Hematopoietic multipotent progenitor cell treated with erythropoietin and hydrocortisone succinate and interleukin-3 and kit ligand, for 8 days (in vitro differentiated cells): ENCODE measurements around the gene TMLHE.
"Not testable (repeated sequence)": the region's sequence is repeated elsewhere in the genome, so short reads cannot be mapped to it uniquely, and the experiment has no call there.

Source experiments
- DNase-seq: peaks from one replicate; pipeline ENCODE4 v3.0.0-alpha.2; 2015

The TMLHE gene

DNA sequence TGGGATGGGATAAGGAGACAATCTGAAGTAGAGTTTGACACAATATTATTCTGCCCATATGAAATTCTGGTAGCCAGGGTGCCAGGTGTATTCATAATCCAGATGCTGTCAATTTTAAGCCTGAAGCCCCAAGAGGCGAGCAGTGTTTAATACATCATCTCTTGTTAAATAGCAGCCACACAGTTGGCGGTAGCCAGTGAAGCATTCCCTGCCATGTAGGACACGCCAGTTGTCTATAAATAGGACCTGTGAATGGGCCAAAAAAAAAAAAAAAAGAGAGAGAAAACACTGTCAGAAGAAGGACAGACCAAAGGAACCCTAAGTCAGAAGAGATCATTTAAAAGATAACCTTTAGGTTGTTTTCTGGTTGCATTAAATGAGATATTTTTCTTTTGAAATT lies 121.3 kb downstream of the TMLHE start:
- DNase-seq: not testable (repeated sequence)

DNA sequence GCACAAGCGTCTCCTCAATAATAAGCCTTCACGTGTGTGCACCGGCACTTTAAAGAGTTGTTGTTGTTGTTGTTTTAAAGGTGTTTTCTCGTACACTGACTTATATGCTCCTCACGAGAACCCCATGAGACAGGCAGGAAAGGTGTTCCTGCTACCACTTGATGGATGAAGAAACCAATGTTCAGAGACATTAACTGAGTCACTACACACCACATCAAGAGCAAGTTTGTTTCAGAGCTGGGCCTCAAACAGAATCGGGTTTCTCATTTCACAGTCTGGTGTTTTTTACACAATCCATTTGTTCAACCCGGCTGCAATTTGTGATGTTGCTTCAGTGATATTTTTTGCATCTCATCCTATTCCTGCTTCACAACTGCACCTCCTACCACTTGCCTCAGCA lies 135.6 kb downstream of the TMLHE start:
- DNase-seq: not testable (repeated sequence)

DNA sequence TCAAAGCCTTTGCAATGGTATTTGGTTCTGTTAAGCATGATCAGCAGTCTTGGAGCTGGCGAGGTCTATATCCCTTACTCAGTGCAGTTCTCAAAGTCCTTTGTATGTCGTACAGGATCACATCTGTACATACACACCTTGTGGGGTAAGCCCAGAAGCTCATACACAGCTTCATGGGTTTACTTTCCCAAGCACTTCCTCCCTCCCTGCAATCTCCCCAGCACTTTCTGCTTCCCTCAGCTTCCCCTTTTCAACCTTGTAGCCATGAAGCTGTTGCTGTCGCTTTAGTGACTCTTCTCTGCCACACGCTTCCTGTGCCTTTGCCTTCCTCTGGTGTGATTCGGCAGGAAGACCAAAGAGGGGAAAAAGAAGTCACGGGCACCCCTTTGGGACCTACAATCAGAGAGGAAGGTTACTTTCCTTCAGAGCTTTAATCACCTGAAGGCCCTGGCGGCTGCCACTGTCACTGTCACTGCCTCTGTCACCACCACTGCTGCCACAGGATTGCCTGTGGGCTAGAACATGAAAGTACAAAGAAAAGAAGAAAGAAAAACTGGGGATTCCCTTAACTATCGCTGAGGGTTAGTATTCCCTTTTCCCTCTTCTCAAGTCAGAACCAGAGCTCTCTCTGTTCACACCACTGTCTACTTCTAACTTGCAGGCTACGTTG lies 146.3 kb downstream of the TMLHE start:
- not testable (repeated sequence) for DNase-seq

DNA sequence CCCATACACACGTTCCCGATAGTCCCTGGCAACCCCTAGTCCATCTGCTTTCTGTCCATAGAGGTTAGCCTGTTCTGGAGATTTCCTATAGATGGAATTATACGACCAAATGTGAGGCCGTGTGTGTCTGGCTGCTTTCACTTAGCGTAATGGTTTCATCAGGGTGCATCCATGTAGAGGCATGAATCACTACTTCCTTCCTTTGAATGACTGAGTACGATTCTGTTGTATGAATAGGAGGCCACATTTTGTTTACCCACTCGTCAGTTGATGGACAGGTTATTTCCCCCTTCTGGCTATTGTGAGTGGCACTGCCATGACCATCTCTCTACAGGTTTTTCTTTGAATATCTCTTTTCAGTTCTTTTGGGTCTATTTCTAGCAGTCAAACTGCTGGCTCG lies 152.3 kb downstream of the TMLHE start:
- DNase-seq: not testable (repeated sequence)

DNA sequence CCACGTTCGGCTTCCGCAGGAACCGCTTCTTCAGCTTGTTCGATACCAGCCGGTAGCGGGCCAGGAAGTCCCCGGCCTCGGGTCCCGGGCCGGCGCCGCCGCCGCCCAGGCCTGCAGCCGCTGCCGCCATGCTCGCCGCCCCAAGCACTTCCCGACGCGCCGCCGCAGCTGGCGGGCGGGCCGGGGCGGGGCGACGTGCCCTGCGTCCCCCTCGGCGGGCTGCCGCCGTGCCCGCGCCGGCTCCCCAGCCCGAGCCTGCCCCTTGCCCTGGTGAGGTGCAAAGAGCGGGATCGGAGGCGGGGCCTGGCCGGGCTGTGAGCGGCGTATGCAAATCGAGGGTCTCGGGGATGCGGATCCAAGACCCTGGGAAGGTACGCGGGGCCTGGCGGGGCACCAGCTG lies 154.3 kb downstream of the TMLHE start, which contains the start of gene F8A3:
TSS of gene F8A3 (minus strand) at position 150 of the 400 bp plus-strand sequence. CDS start at position 130, 20 bp downstream.
- DNase-seq: not testable (repeated sequence)

DNA sequence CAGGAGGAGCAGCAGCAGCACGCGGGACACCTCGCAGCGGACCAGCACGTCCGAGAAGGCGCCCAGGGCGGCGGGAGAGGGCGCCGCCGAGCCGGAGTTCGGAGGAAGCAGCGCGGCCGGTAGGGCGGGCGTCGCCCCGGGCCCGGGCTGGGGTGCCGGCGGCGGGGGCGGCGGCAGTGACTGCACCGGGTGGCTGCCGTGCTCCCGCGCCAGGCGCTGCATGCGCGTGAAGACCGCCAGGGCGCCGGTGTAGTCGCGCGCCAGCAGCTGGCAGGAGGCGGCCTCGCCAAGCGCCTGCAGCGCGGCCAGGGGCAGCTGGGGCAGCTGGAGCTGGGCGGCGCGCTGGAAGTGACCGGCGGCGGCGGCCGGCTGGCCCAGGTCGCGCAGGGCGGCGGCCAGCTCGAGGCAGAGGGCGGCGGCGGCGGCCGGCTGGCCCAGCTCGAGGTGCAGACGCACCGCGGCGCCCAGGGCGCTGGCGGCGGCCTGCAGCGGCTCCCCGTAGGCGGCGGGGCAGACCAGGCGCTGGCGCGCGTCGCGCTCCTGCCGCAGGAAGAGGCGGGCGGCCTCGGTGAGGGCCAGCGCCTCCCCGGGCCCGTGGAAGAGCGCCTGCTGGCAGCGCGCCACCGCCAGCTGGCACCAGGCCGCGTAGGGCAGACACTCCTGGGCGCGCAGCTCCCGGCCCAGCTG lies 154.8 kb downstream of the TMLHE start:
- DNase-seq: not testable (repeated sequence)

DNA sequence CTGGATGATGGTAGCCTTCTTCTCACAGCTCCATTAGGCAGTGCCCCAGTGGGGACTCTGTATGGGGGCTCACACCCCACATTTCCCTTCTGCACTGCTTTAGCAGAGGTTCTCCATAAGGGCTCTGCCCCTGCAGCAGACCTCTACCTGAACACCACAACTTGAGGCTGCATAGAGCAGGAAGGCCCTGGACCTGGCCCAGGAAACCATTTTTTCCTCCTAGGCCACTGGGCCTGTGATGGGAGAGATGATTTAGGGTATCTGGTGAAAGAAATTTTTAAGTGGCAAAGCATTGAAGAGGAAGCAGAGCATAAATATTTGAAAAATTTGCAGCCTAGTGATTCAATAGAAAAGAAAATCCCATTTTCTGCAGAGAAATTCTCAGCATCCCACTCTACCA lies 171.7 kb downstream of the TMLHE start:
- DNase-seq: no peak
